Measurements from ENCODE around the gene TEX48. TPM values are rescaled to one million over a fixed set of nuclear protein-coding genes. Genes with fewer than 3 reads are reported as not detected.

The TEX48 gene
- total RNA-seq, 1 experiment from 2014 or later: not detected

DNA sequence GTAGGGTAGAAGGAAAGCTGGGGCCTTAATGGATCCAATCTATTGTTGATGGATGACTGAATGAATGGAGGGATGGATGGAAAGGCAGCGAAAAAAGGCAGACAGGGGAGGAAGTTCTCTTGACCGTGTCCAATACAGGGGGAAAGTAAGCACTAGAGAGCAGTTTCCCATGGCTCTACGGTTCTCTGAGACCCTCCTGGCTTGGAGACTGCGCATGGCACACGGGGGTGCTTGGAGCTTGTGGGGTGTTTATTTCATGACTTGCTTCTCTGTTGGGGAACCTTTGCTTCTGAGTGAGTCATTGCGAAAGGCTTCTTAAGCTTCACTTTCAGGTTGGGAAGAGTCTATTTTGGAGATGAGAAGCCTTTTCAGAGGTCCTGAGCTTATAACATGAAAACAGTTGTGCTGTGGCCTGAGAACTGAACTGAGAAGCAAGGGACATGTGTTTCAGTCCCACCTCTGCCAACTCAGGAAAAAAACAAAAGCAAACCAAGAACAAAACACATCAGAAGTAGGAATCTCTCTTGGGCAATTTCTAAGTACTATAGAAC, 12.8 kb upstream of the TEX48 start:
- ATAC-seq: no peak
- H3K4me3 ChIP-seq (ENCODE audit: low read depth in 2 of 2, low read length in 2 of 2): no peak overlapping the region
- CTCF ChIA-PET: no interaction called here

DNA sequence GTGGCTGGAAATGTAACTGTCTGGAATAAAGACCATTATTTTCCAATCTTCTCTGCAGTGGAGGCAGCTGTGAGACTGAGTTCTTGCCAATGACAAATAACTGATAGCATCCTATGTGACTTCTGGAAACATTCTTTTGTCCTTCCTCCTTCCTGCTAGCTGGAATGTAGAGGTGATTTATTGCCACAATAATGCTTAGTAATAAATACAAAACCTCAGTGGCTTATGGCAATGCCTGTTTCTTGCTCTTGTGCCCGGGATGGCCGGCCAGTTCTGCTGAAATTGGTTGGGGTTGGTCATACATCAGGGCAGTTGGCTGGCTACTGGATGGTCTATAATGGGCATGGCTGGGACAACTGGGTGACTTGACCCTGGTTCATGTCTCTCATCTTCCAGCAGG, 12.2 kb upstream of the TEX48 start:
- TF ChIP-seq, protein P1, sequence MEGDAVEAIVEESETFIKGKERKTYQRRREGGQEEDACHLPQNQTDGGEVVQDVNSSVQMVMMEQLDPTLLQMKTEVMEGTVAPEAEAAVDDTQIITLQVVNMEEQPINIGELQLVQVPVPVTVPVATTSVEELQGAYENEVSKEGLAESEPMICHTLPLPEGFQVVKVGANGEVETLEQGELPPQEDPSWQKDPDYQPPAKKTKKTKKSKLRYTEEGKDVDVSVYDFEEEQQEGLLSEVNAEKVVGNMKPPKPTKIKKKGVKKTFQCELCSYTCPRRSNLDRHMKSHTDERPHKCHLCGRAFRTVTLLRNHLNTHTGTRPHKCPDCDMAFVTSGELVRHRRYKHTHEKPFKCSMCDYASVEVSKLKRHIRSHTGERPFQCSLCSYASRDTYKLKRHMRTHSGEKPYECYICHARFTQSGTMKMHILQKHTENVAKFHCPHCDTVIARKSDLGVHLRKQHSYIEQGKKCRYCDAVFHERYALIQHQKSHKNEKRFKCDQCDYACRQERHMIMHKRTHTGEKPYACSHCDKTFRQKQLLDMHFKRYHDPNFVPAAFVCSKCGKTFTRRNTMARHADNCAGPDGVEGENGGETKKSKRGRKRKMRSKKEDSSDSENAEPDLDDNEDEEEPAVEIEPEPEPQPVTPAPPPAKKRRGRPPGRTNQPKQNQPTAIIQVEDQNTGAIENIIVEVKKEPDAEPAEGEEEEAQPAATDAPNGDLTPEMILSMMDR (IDR thresholded peaks at IDR 0.05): no peak
- no peak for TF ChIP-seq TCF7L2 (IDR thresholded peaks at IDR 0.05; ENCODE audit: low read depth, low read length)
- TF ChIP-seq, protein P2, sequence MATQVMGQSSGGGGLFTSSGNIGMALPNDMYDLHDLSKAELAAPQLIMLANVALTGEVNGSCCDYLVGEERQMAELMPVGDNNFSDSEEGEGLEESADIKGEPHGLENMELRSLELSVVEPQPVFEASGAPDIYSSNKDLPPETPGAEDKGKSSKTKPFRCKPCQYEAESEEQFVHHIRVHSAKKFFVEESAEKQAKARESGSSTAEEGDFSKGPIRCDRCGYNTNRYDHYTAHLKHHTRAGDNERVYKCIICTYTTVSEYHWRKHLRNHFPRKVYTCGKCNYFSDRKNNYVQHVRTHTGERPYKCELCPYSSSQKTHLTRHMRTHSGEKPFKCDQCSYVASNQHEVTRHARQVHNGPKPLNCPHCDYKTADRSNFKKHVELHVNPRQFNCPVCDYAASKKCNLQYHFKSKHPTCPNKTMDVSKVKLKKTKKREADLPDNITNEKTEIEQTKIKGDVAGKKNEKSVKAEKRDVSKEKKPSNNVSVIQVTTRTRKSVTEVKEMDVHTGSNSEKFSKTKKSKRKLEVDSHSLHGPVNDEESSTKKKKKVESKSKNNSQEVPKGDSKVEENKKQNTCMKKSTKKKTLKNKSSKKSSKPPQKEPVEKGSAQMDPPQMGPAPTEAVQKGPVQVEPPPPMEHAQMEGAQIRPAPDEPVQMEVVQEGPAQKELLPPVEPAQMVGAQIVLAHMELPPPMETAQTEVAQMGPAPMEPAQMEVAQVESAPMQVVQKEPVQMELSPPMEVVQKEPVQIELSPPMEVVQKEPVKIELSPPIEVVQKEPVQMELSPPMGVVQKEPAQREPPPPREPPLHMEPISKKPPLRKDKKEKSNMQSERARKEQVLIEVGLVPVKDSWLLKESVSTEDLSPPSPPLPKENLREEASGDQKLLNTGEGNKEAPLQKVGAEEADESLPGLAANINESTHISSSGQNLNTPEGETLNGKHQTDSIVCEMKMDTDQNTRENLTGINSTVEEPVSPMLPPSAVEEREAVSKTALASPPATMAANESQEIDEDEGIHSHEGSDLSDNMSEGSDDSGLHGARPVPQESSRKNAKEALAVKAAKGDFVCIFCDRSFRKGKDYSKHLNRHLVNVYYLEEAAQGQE (IDR thresholded peaks at IDR 0.05; ENCODE audit: insufficient read depth in 1 of 2, low read depth in 2 of 2, low read length in 1 of 2): no peak
- no peak for TF ChIP-seq SIN3A (IDR thresholded peaks at IDR 0.05; ENCODE audit: borderline replicate concordance, insufficient read depth, low read depth, low read length)
- TF ChIP-seq POLR2AphosphoS5 (IDR thresholded peaks at IDR 0.05; ENCODE audit: low read depth, low read length): no peak
- Histone ChIP-seq H3K4me1 (ENCODE audit: control insufficient read depth, insufficient read depth, low read length) (no peaks in the 10 kb centered on the region), H3K9me3 (ENCODE audit: control insufficient read depth, insufficient read depth, low read depth, low read length) (no peaks in the 10 kb centered on the region), H3K27ac (ENCODE audit: low read length) (no peak overlapping the region), H3K36me3 (ENCODE audit: control insufficient read depth, insufficient read depth, low read length) (no peaks in the 10 kb centered on the region), H3K27me3 (ENCODE audit: control insufficient read depth, insufficient read depth, low read length) (no peaks in the 10 kb centered on the region), H3K4me3 (ENCODE audit: low read depth in 2 of 2, low read length in 2 of 2) (no peak overlapping the region)
- in situ Hi-C loops (cut with HindIII; ENCODE audit: low pct_unique_long_range_greater_than_20kb, low sequenced_read_pairs): no loop called here
- DNase-seq (ENCODE audit: low read depth, low spot score): no peak
- ChIA-PET CTCF (no interaction called here), POLR2A (no interaction called here)
- intact Hi-C loops (cut with micrococcal nuclease; ENCODE audit: unreplicated experiment): no loop called here
- no peak for ATAC-seq
- BruUV-seq (replicated peaks): no TSS peak

More for the DNA sequence above, 12.8 kb upstream of the TEX48 start:
- Histone ChIP-seq H3K27ac (ENCODE audit: low read length) (no peak overlapping the region), H3K36me3 (ENCODE audit: control insufficient read depth, insufficient read depth, low read length) (no peaks in the 10 kb centered on the region), H3K9me3 (ENCODE audit: control insufficient read depth, insufficient read depth, low read depth, low read length) (no peaks in the 10 kb centered on the region), H3K4me1 (ENCODE audit: control insufficient read depth, insufficient read depth, low read length) (no peaks in the 10 kb centered on the region), H3K27me3 (ENCODE audit: control insufficient read depth, insufficient read depth, low read length) (no peaks in the 10 kb centered on the region)
- TF ChIP-seq, protein P2 (IDR thresholded peaks at IDR 0.05; ENCODE audit: insufficient read depth in 1 of 2, low read depth in 2 of 2, low read length in 1 of 2): no peak
- TF ChIP-seq TCF7L2 (IDR thresholded peaks at IDR 0.05; ENCODE audit: low read depth, low read length): no peak
- TF ChIP-seq POLR2AphosphoS5 (IDR thresholded peaks at IDR 0.05; ENCODE audit: low read depth, low read length): no peak
- TF ChIP-seq SIN3A (IDR thresholded peaks at IDR 0.05; ENCODE audit: borderline replicate concordance, insufficient read depth, low read depth, low read length): no peak
- TF ChIP-seq, protein P1 (IDR thresholded peaks at IDR 0.05): no peak
- intact Hi-C loops (cut with micrococcal nuclease; ENCODE audit: unreplicated experiment) (no loop called here), in situ Hi-C loops (cut with HindIII; ENCODE audit: low pct_unique_long_range_greater_than_20kb, low sequenced_read_pairs) (no loop called here)
- BruUV-seq (replicated peaks): no TSS peak
- POLR2A ChIA-PET: no interaction called here
- DNase-seq (ENCODE audit: low read depth, low spot score): no peak
